Calu3 (cell line): ENCODE measurements around the gene GMPPA. TPM values are rescaled to one million over a fixed set of nuclear protein-coding genes. Genes with fewer than 3 reads are reported as not detected.

Source experiments
- BruUV-seq: library from RNA; stranded (reverse); fragments of 400-500 nt; replicated peaks from 2 replicates; lab custom pipeline; 2021; lab: Mats Ljungman, UMichigan
- CTCF ChIA-PET: fragments of 300-600 bp; sonication (Branson Sonifier 250); formaldehyde crosslinking; loops from one replicate; lab custom pipeline; 2022; ENCODE audit warnings: antibody characterized with exemption; lab: Charles Lee
- DNase-seq: peaks from one replicate; pipeline ENCODE4 v3.0.0; 2022
- H3K27ac Mint-ChIP-seq: one replicate; pipeline ENCODE4 v1.8.0; 2022; ENCODE audit warnings: mixed read lengths; ENCODE audit not compliant: unreplicated experiment
- H3K27me3 Mint-ChIP-seq: one replicate; pipeline ENCODE4 v1.8.0; 2022; ENCODE audit warnings: mixed read lengths; ENCODE audit not compliant: unreplicated experiment
- H3K36me3 Mint-ChIP-seq: one replicate; pipeline ENCODE4 v1.8.0; 2022; ENCODE audit warnings: mild to moderate bottlenecking, moderate library complexity, mixed read lengths; ENCODE audit not compliant: insufficient read depth, unreplicated experiment
- H3K4me1 Mint-ChIP-seq: one replicate; pipeline ENCODE4 v1.8.0; 2022; ENCODE audit warnings: mild to moderate bottlenecking, low read depth, mixed read lengths; ENCODE audit not compliant: unreplicated experiment
- H3K4me3 Mint-ChIP-seq: one replicate; pipeline ENCODE4 v1.8.0; 2022; ENCODE audit warnings: mild to moderate bottlenecking, low read depth, moderate library complexity, mixed read lengths; ENCODE audit not compliant: unreplicated experiment
- H3K9me3 Mint-ChIP-seq: one replicate; pipeline ENCODE4 v1.8.0; 2022; ENCODE audit warnings: low read depth, mixed read lengths; ENCODE audit not compliant: unreplicated experiment
- intact Hi-C: fragments of 100-400 bp; cut with micrococcal nuclease; formaldehyde crosslinking; loops from one replicate; pipeline ENCODE4 v1.10.0; 2022; ENCODE audit not compliant: unreplicated experiment
- total RNA-seq: library from RNA; stranded (reverse); gene quantifications from 2 replicates; pipeline ENCODE4 v1.2.3, GENCODE V29; 2022
- TF ChIP-seq, protein P1 (sequence below): fragments of 200-600 bp; IDR thresholded peaks from one replicate; pipeline ENCODE4 v1.8.0; 2022; ENCODE audit warnings: antibody characterized with exemption; ENCODE audit not compliant: unreplicated experiment

Gene GMPPA
- total RNA-seq, 1 experiment from 2014 or later: 53.0 TPM

DNA sequence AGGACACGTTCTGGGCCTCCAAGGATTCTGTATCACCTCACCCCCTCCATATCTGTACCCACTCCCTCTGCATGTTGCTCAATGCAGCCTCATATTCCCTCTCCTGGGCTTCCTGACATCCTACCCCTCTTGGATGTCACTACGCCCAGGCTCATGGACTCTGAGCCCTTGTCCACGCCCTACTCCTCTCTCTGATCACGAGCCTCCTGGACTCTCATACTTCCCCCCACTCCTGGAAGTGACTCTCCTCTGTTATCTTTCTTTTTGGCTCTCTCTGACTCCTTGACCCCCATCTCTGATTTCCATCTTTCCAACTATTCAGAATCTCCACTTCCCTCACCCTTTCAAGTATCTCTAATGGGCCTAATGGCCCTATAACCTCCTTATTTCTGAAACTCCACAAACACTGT lies 47.3 kb downstream of the GMPPA start:
- intact Hi-C loops: no loop called here
- H3K4me1 Mint-ChIP-seq: peaks cover 20% of the 10 kb centered on the region
- no peak for DNase-seq

DNA sequence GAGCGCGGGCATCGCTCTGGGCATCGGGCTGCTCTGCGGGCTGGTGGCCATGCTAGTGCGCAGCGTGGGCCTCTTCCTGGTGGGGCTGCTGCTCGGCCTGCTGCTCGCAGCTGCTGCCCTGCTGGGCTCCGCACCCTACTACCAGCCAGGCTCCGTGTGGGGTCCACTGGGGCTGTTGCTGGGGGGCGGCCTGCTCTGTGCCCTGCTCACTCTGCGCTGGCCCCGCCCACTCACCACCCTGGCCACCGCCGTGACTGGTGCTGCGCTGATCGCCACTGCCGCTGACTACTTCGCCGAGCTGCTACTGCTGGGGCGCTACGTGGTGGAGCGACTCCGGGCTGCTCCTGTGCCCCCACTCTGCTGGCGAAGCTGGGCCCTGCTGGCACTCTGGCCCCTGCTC lies 48.9 kb downstream of the GMPPA start:
- Mint-ChIP-seq H3K27me3 (peaks cover 30% of the 10 kb centered on the region), H3K9me3 (no peaks in the 10 kb centered on the region), H3K27ac (no peak overlapping the region), H3K4me3 (no peak overlapping the region), H3K36me3 (peaks cover 37% of the 10 kb centered on the region), H3K4me1 (peaks cover 10% of the 10 kb centered on the region)
- intact Hi-C loops: no loop called here
- TF ChIP-seq, protein P1, sequence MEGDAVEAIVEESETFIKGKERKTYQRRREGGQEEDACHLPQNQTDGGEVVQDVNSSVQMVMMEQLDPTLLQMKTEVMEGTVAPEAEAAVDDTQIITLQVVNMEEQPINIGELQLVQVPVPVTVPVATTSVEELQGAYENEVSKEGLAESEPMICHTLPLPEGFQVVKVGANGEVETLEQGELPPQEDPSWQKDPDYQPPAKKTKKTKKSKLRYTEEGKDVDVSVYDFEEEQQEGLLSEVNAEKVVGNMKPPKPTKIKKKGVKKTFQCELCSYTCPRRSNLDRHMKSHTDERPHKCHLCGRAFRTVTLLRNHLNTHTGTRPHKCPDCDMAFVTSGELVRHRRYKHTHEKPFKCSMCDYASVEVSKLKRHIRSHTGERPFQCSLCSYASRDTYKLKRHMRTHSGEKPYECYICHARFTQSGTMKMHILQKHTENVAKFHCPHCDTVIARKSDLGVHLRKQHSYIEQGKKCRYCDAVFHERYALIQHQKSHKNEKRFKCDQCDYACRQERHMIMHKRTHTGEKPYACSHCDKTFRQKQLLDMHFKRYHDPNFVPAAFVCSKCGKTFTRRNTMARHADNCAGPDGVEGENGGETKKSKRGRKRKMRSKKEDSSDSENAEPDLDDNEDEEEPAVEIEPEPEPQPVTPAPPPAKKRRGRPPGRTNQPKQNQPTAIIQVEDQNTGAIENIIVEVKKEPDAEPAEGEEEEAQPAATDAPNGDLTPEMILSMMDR: no peak
- no peak for DNase-seq
- BruUV-seq: no TSS peak
- CTCF ChIA-PET: no interaction called here

More for the DNA sequence above, 47.3 kb downstream of the GMPPA start:
- BruUV-seq: no TSS peak
- H3K27ac Mint-ChIP-seq: no peak overlapping the region
- CTCF ChIA-PET: no interaction called here
- TF ChIP-seq, protein P1: no peak
- peaks cover 40% of the 10 kb centered on the region for H3K36me3 Mint-ChIP-seq
- H3K4me3 Mint-ChIP-seq: no peak overlapping the region
- no peaks in the 10 kb centered on the region for H3K9me3 Mint-ChIP-seq
- peaks cover 30% of the 10 kb centered on the region for H3K27me3 Mint-ChIP-seq

DNA sequence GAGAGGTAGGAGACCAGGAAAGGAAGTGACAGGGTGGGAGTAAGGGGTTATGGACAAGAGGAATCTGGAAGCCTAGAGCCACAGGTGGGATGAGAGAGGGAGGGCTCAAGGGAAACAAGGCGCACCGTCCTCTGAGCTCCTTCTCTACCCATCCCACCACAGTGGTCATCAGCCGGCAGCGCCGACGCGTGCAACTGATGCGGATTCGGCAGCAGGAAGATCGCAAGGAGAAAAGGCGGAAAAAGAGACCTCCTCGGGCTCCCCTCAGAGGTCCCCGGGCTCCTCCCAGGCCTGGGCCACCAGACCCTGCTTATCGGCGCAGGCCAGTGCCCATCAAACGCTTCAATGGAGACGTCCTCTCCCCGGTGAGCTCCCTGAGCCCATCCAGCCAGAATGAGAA lies 50.3 kb downstream of the GMPPA start:
- intact Hi-C loops: no loop called here
- Mint-ChIP-seq H3K4me1 (peaks cover 10% of the 10 kb centered on the region), H3K27ac (no peak overlapping the region), H3K36me3 (peaks cover 27% of the 10 kb centered on the region), H3K4me3 (no peak overlapping the region), H3K27me3 (peaks cover 30% of the 10 kb centered on the region), H3K9me3 (no peaks in the 10 kb centered on the region)
- CTCF ChIA-PET: no interaction called here
- no peak for DNase-seq
- TF ChIP-seq, protein P1: no peak
- BruUV-seq: no TSS peak

DNA sequence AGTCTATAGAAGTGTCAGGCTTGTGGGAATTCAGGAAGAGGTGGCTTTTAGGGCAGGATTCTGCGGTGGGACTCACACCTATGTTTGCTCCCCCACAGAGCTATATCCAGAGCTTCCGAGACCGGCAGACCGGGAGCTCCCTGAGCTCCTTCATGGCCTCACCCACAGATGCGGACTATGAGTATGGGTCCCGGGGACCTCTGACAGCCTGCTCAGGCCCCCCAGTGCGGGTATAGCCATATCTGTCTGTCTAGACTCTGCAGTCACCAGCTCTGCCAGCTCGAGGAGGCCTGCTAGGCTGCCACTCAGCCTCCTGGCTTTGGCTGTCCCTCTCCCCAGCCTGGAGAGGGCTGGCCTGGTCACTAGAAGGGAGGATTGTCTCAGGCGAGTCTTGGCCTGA lies 50.9 kb downstream of the GMPPA start:
- BruUV-seq: no TSS peak

More for the DNA sequence above, 50.9 kb downstream of the GMPPA start:
- TF ChIP-seq, protein P1: no peak
- CTCF ChIA-PET: no interaction called here
- peaks cover 27% of the 10 kb centered on the region for H3K36me3 Mint-ChIP-seq
- H3K27me3 Mint-ChIP-seq: peaks cover 25% of the 10 kb centered on the region
- no peak overlapping the region for H3K27ac Mint-ChIP-seq
- DNase-seq: no peak
- no peak overlapping the region for H3K4me3 Mint-ChIP-seq
- H3K4me1 Mint-ChIP-seq: peaks cover 6% of the 10 kb centered on the region
- H3K9me3 Mint-ChIP-seq: no peaks in the 10 kb centered on the region
- intact Hi-C loops: no loop called here
